MG63 (cell line): Measurements from ENCODE around the gene CCNB1IP1. TPM values are rescaled to one million over a fixed set of nuclear protein-coding genes. Genes with fewer than 3 reads are reported as not detected.
"Not testable (repeated sequence)": the region's sequence is repeated elsewhere in the genome, so short reads cannot be mapped to it uniquely, and the experiment has no call there.

Experiments
- DNase-seq: peaks from one replicate; pipeline ENCODE4 v3.0.0-alpha.2; 2020
- H3K27me3 ChIP-seq: fragments of 250-450 bp; sonication (Bioruptor Pico); 2 replicates; pipeline ENCODE4 v1.5.1; 2020; ENCODE audit warnings: mild to moderate bottlenecking, moderate library complexity
- H3K36me3 ChIP-seq: fragments of 250-450 bp; sonication (Bioruptor Pico); 2 replicates; pipeline ENCODE4 v1.5.1; 2020; ENCODE audit warnings: mild to moderate bottlenecking, moderate library complexity
- H3K4me3 ChIP-seq: fragments of 250-450 bp; sonication (Bioruptor Pico); 2 replicates; pipeline ENCODE4 v1.5.1; 2020; ENCODE audit warnings: mild to moderate bottlenecking, moderate library complexity
- H3K9me3 ChIP-seq: fragments of 250-450 bp; sonication (Bioruptor Pico); 2 replicates; pipeline ENCODE4 v1.5.1; 2020; ENCODE audit warnings: mild to moderate bottlenecking, moderate library complexity
- total RNA-seq: library from RNA; depleted of rRNA; stranded (reverse); fragments of >200 nt; shearing (Covaris generic); gene quantifications from 2 replicates; pipeline ENCODE4 v1.2.3, GENCODE V29; 2014; ENCODE audit warnings: low replicate concordance; rRNA removed

CCNB1IP1 gene, protein sequence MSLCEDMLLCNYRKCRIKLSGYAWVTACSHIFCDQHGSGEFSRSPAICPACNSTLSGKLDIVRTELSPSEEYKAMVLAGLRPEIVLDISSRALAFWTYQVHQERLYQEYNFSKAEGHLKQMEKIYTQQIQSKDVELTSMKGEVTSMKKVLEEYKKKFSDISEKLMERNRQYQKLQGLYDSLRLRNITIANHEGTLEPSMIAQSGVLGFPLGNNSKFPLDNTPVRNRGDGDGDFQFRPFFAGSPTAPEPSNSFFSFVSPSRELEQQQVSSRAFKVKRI
- total RNA-seq = 38.0 and 151 TPM in 2 replicates

DNA sequence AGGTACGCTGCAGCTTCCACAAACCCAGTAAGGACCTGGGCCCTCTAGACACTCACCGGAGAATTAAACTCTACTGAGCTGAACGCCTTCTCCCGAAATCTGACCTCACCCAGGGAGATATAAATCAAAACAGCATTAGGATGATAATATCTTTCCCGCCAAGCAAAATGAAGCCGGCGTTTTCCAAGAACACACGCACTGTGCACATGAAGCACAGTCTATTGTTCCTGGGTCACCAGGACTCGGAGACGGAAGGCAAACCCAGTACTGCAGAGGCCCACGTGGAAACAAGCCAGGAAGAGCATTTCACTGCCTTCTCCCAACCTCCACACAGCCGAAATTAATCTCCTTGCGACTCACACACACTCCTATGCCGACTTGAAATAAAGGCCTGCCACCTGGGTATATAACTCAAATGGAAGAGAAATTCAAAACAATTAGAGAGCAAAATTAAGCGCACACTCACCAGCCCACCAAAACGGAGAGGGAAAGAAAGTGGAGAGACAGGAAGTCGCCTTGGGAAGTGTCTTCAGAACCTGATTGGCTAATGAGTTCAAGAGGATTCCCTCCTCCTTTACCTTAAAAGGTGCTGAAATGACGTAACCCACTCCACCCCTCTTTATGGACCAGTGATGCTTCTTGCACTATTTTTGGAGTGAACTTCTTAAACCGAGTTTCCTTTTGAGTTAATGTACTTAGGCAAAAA lies at the start of gene CCNB1IP1:
TSS of gene CCNB1IP1 (minus strand) at position 492 of the 706 bp plus-strand sequence. CDS start 16,756 bp downstream, outside the sequence.
- peak; percentile 45 for DNase-seq
- peak within 1 kb of the TSS; percentile 68 for H3K4me3 ChIP-seq
- no peaks in the 10 kb centered on the region for H3K27me3 ChIP-seq
- H3K9me3 ChIP-seq = no peaks in the 10 kb centered on the region
- H3K36me3 ChIP-seq = peaks cover 13% of the 10 kb centered on the region

DNA sequence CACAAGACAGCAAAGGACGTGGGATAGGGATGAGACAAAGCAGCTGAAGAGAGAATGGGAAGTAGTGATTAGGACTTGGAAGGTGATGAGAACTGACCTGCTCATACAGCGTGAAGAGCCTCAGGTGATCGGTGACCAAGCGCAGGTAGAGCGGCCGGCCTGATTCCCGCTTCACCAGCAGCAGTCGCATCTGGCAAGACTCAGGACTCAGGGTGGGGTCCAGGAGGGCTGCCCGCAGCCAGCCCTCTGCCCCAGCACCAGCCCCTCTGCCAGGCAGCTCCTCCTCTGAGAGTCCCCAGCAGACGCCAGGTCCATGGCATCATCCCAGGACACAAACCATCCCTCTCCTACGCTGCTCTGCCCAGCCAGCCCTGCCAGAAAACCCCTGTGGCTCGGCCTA lies 49.4 kb upstream of the CCNB1IP1 start:
- Histone ChIP-seq H3K27me3 (no peaks in the 10 kb centered on the region), H3K36me3 (no peaks in the 10 kb centered on the region), H3K4me3 (no peak overlapping the region), H3K9me3 (no peaks in the 10 kb centered on the region)
- no peak for DNase-seq

DNA sequence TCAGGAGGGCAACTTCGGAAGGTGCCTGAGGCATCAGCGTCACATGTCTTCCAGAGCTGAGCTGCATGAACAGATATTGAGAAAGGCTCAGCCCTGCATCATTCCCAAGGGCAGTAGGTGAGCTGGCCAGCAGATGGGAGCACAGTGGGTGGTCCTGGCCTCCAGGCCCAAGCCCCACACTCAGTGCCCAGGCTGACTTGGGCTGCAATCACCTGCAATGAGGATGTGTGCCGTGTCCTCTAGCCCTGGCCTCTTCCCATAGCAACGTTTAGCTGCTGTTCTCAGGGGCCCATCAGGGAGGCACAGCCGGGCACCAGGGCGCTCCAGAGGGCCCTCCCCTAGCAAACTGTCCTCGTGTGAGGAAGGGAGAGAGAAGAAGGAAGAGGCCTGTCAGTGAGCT lies 48.3 kb upstream of the CCNB1IP1 start:
- no peak overlapping the region for H3K4me3 ChIP-seq
- H3K9me3 ChIP-seq = no peaks in the 10 kb centered on the region
- no peak for DNase-seq
- no peaks in the 10 kb centered on the region for H3K36me3 ChIP-seq
- no peaks in the 10 kb centered on the region for H3K27me3 ChIP-seq

GRCh38 chr14:20380681-20381080 lies 47.6 kb upstream of the CCNB1IP1 start:
- DNase-seq = no peak
- no peaks in the 10 kb centered on the region for H3K27me3 ChIP-seq
- no peaks in the 10 kb centered on the region for H3K9me3 ChIP-seq
- H3K36me3 ChIP-seq = no peaks in the 10 kb centered on the region
- H3K4me3 ChIP-seq = no peak overlapping the region

GRCh38 chr14:20379743-20380142 lies 46.7 kb upstream of the CCNB1IP1 start:
- DNase-seq = no peak
- Histone ChIP-seq H3K36me3 (no peaks in the 10 kb centered on the region), H3K9me3 (no peaks in the 10 kb centered on the region), H3K4me3 (no peak overlapping the region), H3K27me3 (no peaks in the 10 kb centered on the region)

GRCh38 chr14:20377171-20377570 lies 44.1 kb upstream of the CCNB1IP1 start:
- Histone ChIP-seq H3K4me3 (no peak overlapping the region), H3K27me3 (no peaks in the 10 kb centered on the region), H3K36me3 (no peaks in the 10 kb centered on the region), H3K9me3 (no peaks in the 10 kb centered on the region)
- DNase-seq = no peak

- H3K36me3 ChIP-seq = no peaks in the 10 kb centered on the region; the same call in 1 of the 2 replicates
- no peak for DNase-seq
These were observed 43.1 kb upstream of the CCNB1IP1 start for GRCh38 chr14:20376071-20376588.

GRCh38 chr14:20375471-20375870 lies 42.4 kb upstream of the CCNB1IP1 start:
- Histone ChIP-seq H3K36me3 (peaks cover 2% of the 10 kb centered on the region), H3K27me3 (no peaks in the 10 kb centered on the region), H3K9me3 (no peaks in the 10 kb centered on the region), H3K4me3 (no peak overlapping the region)
- no peak for DNase-seq

More at GRCh38 chr14:20376071-20376588, 43.1 kb upstream of the CCNB1IP1 start:
- Histone ChIP-seq H3K4me3 (no peak overlapping the region), H3K27me3 (no peaks in the 10 kb centered on the region), H3K9me3 (no peaks in the 10 kb centered on the region)

DNA sequence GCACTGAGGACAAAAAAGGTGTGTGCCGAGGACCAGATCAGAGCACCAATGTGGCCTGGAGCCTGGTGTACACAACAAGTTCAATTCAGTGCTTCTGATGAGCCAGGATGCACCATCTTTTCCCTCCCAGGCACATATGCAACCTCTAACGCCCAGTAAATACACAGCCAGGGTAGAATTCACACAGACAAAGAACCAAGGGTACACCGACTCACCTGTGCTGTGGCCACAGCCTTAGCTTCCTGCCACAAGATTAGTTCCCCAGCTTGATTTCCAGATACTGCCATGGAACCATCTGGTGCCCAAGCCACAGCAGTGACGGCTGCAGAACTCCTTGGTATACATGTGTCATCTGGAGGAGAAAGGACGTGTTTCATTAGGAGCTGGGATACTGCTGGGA lies 39.7 kb upstream of the CCNB1IP1 start:
- Histone ChIP-seq H3K9me3 (no peaks in the 10 kb centered on the region), H3K27me3 (no peaks in the 10 kb centered on the region), H3K36me3 (peaks cover 2% of the 10 kb centered on the region), H3K4me3 (no peak overlapping the region)
- no peak for DNase-seq

DNA sequence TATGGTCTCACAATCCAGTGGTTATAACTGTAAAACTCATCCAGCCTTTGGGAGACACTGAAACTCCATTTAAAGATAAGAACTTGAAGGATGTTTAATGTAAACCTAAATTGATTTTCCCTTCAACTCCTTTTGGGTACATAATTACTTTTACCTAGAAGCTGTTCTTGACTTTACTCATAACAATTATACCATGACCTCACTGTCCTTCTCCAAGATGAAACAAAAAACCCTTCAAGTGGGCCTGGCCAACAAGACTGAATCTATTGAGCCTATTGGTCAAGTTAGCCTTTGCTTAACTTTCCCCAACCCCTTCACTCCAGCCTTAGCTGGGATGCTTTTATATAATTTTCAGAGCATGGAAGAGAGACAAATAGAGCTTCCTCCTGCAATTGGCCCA lies 32.8 kb upstream of the CCNB1IP1 start:
- Histone ChIP-seq H3K4me3 (no peak overlapping the region), H3K36me3 (peaks cover 2% of the 10 kb centered on the region), H3K27me3 (no peaks in the 10 kb centered on the region), H3K9me3 (no peaks in the 10 kb centered on the region)
- no peak for DNase-seq

- DNase-seq, H3K4me3 ChIP-seq, H3K9me3 ChIP-seq, H3K27me3 ChIP-seq: not testable (repeated sequence)
- peaks cover 26% of the 10 kb centered on the region for H3K36me3 ChIP-seq
These were observed 25.4 kb upstream of the CCNB1IP1 start for GRCh38 chr14:20358474-20358873.

DNA sequence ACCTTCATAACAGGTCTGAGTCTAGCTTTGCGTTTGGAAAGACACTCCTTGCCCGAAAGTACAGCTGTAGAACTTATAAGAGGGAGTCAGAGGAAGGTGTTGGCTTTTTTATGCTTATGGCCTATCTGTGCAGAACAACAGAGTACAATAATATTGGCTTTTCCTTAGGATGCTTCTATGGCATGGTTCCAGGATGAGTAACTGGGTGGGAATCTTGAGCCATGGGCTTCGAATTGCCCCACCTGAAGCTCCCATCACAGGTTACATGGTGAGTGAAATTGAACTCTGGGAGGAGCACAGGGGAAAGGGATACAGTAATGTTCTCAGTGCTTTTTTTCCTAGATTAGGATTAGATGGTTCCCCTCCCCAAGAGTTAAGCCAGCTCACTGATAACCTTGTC lies 23.3 kb upstream of the CCNB1IP1 start:
- Histone ChIP-seq H3K36me3 (peaks cover 33% of the 10 kb centered on the region), H3K4me3 (no peak overlapping the region), H3K27me3 (no peaks in the 10 kb centered on the region), H3K9me3 (no peaks in the 10 kb centered on the region)
- DNase-seq = no peak

DNA sequence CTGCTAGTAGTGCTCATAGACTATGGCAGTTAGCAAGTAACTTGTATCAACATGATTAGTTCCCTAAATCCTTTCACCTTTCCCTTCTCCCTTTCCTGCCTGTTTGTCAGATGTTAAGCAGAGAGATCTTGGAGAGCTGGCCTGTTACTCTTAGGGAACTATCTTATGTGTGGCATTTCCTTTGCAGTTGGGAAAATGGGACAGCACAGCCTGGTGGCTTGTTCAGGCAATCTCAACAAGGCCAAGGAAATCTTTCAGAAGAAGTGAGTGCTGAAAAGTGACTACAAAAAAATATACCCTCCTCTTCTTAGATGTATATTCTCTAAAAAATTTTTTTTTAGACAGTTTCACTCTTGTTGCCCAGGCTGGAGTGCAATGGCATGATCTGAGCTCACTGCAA lies 17.8 kb upstream of the CCNB1IP1 start:
- DNase-seq = no peak
- peaks cover 31% of the 10 kb centered on the region for H3K36me3 ChIP-seq
- H3K9me3 ChIP-seq = no peaks in the 10 kb centered on the region
- no peaks in the 10 kb centered on the region for H3K27me3 ChIP-seq
- H3K4me3 ChIP-seq = no peak overlapping the region

GRCh38 chr14:20350282-20350681 lies 17.2 kb upstream of the CCNB1IP1 start:
- Histone ChIP-seq H3K4me3 (no peak overlapping the region), H3K36me3 (peaks cover 27% of the 10 kb centered on the region), H3K27me3 (no peaks in the 10 kb centered on the region), H3K9me3 (no peaks in the 10 kb centered on the region)
- no peak for DNase-seq

GRCh38 chr14:20347747-20348146 lies 14.7 kb upstream of the CCNB1IP1 start:
- no peaks in the 10 kb centered on the region for H3K27me3 ChIP-seq
- H3K9me3 ChIP-seq = no peaks in the 10 kb centered on the region
- no peak overlapping the region for H3K4me3 ChIP-seq
- H3K36me3 ChIP-seq = peaks cover 25% of the 10 kb centered on the region
- no peak for DNase-seq

DNA sequence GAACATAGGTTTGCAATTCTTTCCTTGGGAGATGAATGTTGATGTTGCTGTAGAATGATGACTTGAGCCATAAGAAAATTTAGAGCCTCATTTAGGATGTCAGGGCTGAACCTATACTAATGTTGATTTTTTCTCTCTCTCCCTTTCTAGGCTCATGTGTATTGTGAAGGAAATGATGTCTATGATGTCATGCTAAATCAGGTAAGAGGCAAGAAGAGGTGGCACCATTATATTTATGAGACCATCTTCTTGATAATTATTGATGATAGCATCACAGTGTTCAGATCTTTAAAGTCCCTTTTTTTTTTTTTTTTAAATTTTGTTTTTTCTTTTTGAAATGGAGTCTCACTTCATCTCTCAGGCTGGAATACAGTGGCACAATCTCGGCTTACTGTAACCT lies 13.6 kb upstream of the CCNB1IP1 start:
- Histone ChIP-seq H3K36me3 (peaks cover 20% of the 10 kb centered on the region), H3K27me3 (no peaks in the 10 kb centered on the region), H3K9me3 (no peaks in the 10 kb centered on the region), H3K4me3 (no peak overlapping the region)
- DNase-seq = no peak

GRCh38 chr14:20345366-20345765 lies 12.3 kb upstream of the CCNB1IP1 start:
- no peak for DNase-seq

GRCh38 chr14:20343862-20344220 lies 10.8 kb upstream of the CCNB1IP1 start:
- H3K9me3 ChIP-seq = no peaks in the 10 kb centered on the region
- peaks cover 10% of the 10 kb centered on the region for H3K36me3 ChIP-seq
- no peak for DNase-seq
- H3K4me3 ChIP-seq = peak overlapping the region; percentile 90
- no peaks in the 10 kb centered on the region for H3K27me3 ChIP-seq

More at GRCh38 chr14:20345366-20345765, 12.3 kb upstream of the CCNB1IP1 start:
- no peaks in the 10 kb centered on the region for H3K27me3 ChIP-seq
- no peaks in the 10 kb centered on the region for H3K9me3 ChIP-seq
- peaks cover 15% of the 10 kb centered on the region for H3K36me3 ChIP-seq
- H3K4me3 ChIP-seq = no peak overlapping the region
